Motor neuron (in vitro differentiated cells): ENCODE data around the gene SUSD4. TPM values are rescaled to one million over a fixed set of nuclear protein-coding genes. Genes with fewer than 3 reads are reported as not detected.
A peak's percentile ranks its signal among the peaks of the same experiment; 100 is the strongest.

Experiments used
- ATAC-seq, 8 experiments: fragments of 200-7000 bp; cut with Tn5 transposase; replicated peaks in 6 of 8; 2 replicates each; pipeline ENCODE4 v1.8.0; 2021; ENCODE audit warnings: mild to moderate bottlenecking in 8 of 8, moderate library complexity in 8 of 8
- H3K27ac ChIP-seq, 2 donors: fragments of 250-450 bp; sonication (Bioruptor Pico); 2 replicates each; pipeline ENCODE4 v1.9.0; 2021; ENCODE audit warnings: antibody characterized with exemption in 2 of 2, mild to moderate bottlenecking in 2 of 2, moderate library complexity in 1 of 2
- H3K4me1 ChIP-seq, 2 donors: fragments of 250-450 bp; sonication (Bioruptor Pico); replicated peaks in 1 of 2; 2 replicates each; pipeline ENCODE4 v1.6.1; 2021; ENCODE audit warnings: antibody characterized with exemption in 2 of 2, mild to moderate bottlenecking in 2 of 2, moderate library complexity in 1 of 2
- H3K4me3 ChIP-seq, 5 donors: fragments of 250-450 bp; sonication (Bioruptor Pico); 2 replicates each; pipeline ENCODE4 v1.9.0; 2021; ENCODE audit warnings: antibody characterized with exemption in 5 of 5, mild to moderate bottlenecking in 5 of 5, moderate library complexity in 4 of 5
- WGBS, 10 experiments: fragments of 450-650 bp; shearing (Covaris generic); methylation state at CpG; one replicate each; pipeline ENCODE4 v1.0.0; 2022; 5-methylcytosine and 5-hydroxymethylcytosine counted together
- in situ Hi-C, 9 experiments: fragments of 400-800 bp; cut with MboI; loops; one replicate each; pipeline ENCODE4 v1.15.0; 2021; ENCODE audit warnings: low sequenced_read_pairs in 9 of 9, low pct_unique_long_range_greater_than_20kb in 2 of 9; ENCODE audit not compliant: unreplicated experiment in 9 of 9
- total RNA-seq, 8 experiments: library from RNA; unstranded; fragments of 300-600 nt; gene quantifications; 2 replicates each; pipeline versions ENCODE4 v1.2.3 to v1.2.4, GENCODE V29; 2022

Gene SUSD4
- total RNA-seq, 8 experiments from 2014 or later = 5.4 to 28.7 (median 15.7) TPM

DNA sequence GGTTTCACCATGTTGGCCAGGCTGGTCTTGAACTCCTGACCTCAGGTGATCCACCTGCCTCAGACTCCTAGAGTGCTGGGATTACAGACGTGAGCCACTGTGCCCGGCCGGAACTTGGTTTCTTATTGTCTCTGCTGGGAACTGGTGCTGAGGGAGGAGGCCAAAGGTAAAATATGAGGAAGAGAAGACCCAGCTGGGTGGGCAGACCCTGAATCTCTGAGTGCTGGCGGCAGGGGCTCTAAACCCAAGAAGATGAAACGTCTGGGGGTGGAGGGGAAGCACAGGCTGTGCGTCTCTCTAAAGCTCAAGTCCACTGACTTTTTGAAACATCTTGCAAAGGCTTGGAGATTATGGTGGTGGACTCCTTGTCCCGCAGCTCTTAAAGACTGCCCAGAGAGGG is 138.9 kb downstream of the SUSD4 start:
- ATAC-seq = no peak
- 76 to 100% (median 88%) methylated on average over 1 to 7 of the region's 7 CpGs; no CpG with 5 or more reads in 3 of the 10 experiments for WGBS, 10 experiments
- H3K4me3 ChIP-seq = no peak overlapping the region
- H3K27ac ChIP-seq = no peak overlapping the region
- H3K4me1 ChIP-seq = no peaks in the 10 kb centered on the region
- in situ Hi-C loops = no loop called here

DNA sequence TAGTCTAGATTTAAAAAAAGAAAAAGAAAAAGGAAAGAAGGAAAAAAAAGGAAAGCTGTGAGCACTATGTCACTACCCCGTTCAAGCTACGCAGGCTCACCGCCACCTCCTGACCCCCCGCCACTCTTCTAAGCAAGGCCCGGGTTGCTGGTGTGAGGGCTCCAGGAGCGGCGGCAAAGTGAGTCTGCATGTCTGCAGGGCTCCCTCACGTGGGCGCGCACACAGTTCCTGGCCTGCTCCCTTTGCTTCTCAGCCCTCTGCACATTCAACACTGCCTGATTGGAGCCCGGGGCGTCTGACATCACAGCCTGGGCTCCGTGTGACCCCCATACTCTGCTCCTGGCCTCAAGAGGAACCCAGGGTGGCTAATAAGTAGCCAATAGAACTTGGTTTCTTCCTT is 139.5 kb downstream of the SUSD4 start:
- H3K27ac ChIP-seq = no peak overlapping the region
- ATAC-seq = no peak
- no peaks in the 10 kb centered on the region for H3K4me1 ChIP-seq
- 79 to 100% (median 90%) methylated on average over 1 to 13 of the region's 13 CpGs; no CpG with 5 or more reads in 1 of the 10 experiments for WGBS, 10 experiments
- H3K4me3 ChIP-seq = no peak overlapping the region
- in situ Hi-C loops = no loop called here

DNA sequence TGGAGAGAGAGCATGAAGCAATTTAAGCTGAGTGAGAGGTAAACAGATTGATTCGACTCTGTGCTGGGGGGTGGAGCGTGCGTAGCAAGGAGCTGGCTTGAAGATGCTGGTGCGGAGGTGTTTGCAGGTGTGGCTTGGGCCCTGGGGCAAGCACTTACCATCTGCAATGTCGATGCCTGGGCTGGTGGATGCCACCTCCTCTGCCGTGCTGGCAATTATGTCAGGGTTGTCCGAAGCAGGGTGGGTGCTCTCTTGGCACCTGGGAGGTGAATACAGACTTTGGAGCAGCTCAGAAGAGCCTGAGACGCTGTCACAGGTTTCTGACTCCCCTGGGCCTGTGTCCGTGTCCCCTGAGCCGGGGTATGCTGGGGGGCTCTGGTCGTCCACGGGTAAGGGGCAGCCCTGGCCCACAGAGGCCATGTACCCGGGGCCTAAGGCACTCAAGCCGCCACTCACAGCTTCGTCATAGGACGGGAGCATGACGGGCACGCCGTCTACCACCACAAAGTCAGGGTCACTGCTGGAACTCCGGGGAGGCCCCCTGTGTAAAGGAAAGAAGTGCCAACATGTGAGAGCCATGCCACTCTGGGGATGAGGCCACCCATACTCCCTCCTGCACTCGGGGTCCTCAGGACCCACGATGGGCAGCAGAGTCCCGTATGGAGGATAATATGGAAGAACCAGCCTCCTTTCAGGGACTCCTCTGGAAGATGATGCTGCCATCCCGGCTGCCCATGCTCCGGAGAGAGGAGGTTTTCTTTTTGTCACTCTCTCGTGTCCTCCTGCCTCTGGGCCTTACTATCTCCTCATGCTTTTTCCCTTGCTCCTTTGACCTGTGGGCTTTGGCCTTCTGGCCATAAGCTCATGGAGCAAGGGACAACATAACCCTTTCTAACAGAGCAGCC is 140.6 kb downstream of the SUSD4 start:
- Histone ChIP-seq H3K4me1 (no peaks in the 10 kb centered on the region), H3K4me3 (no peak overlapping the region), H3K27ac (no peak overlapping the region)
- in situ Hi-C loops = no loop called here
- no peak for ATAC-seq
- 40 to 100% (median 85%) methylated on average over 1 to 16 of the region's 26 CpGs; no CpG with 5 or more reads in 3 of the 10 experiments for WGBS, 10 experiments

DNA sequence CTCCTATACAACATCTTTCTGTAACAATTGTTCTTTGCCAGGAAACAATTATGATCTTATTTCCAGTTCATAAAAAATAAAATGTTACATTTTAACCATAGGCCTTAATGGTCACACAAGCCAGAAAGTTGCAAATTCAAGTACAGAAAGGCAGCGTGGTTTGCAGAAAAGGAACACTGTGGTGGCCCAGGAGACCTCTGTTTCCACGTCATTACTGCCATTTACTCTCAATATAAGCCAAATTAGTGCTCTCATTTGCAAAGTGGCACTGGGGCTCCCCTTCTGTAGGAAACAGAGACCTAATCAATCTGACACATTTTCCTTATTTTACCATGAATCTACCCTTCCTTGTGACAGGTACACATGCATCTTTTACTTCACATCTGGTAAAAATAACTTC is 141.6 kb downstream of the SUSD4 start:
- 18 to 100% (median 53%) methylated on average over 1 to 2 of the region's 2 CpGs; no CpG with 5 or more reads in 2 of the 10 experiments for WGBS, 10 experiments
- no peak for ATAC-seq
- H3K27ac ChIP-seq = no peak overlapping the region
- in situ Hi-C loops = no loop called here
- no peak overlapping the region for H3K4me3 ChIP-seq
- H3K4me1 ChIP-seq = no peaks in the 10 kb centered on the region

DNA sequence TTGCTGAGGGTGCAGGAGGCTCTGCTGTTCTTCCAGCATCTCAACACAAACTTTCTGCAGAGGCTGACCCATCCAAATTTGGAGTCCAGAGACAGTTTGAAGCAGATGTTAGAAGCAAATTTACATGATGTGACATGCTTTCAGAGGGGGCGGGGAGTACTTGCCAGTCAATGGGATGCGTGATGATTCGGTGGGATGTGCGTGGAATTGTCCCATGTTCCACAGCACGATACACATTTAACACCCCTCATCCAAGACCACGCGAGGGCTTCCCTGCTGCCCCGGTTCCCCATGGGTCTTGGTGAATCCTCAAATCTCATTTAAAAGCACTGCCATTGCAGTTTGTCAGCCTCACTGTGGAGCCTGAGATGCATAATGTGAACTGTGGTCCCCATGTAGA is 142.3 kb downstream of the SUSD4 start:
- Histone ChIP-seq H3K4me3 (no peak overlapping the region), H3K4me1 (no peaks in the 10 kb centered on the region), H3K27ac (no peak overlapping the region)
- 76 to 96% (median 84%) methylated on average over 2 to 8 of the region's 8 CpGs; no CpG with 5 or more reads in 5 of the 10 experiments for WGBS, 10 experiments
- in situ Hi-C loops = no loop called here
- ATAC-seq = no peak

DNA sequence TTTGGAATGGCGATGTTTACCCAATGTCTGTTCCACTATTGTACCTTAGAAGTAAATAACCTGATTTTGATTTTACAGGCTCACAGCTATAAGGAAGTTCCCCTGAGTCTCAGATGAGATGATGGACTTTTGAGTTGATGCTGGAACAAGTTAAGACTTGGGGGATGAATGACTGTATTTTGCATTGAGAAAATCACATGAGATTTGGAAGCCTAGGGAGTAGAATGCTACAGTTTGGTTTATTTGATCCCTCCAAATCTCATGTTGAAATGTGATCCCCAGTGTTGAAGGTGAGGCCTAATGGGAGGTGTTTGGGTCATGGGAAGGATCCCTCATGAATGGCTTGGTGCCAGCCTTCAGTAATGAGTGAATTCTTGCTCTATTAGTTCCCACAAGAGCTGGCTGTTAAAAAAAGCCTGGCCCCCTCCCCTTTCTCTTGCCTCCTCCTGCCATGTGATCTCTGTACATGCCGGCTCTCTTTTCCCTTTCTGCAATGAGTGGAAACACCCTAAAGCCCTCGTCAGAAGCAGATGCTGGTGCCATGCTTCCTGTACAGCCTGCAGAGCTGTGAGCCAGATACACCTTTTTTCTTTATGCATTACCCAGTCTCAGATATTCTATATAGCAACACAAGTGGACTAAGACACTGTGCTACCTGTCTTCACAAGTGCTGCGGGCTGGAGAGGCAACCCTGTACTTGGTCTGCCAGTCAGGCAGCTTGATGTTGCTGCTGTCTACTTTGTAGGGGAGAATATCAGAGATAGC is 143.9 kb downstream of the SUSD4 start:
- Histone ChIP-seq H3K4me3 (no peak overlapping the region), H3K4me1 (no peaks in the 10 kb centered on the region), H3K27ac (no peak overlapping the region)
- in situ Hi-C loops = no loop called here
- no peak for ATAC-seq
- WGBS, 10 experiments = 6 to 87% (median 60%) methylated on average over 1 to 4 of the region's 4 CpGs; no CpG with 5 or more reads in 1 of the 10 experiments

DNA sequence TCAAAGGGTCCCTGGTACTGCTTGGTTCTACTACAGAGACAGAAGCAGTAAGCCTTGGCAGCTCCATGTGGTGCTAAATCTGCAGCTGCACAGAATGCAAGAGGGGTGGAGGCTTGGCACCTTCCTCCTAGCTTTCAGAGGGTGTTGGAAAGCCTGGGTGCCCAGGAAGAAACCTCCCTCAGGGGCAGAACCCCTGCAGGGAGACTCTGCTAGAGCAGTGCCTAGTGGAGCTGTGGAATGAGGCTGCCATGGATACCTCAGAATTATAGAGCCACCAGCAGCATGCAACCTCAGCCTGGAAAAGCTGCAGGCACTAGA is 144.7 kb downstream of the SUSD4 start:
- in situ Hi-C loops = no loop called here

DNA sequence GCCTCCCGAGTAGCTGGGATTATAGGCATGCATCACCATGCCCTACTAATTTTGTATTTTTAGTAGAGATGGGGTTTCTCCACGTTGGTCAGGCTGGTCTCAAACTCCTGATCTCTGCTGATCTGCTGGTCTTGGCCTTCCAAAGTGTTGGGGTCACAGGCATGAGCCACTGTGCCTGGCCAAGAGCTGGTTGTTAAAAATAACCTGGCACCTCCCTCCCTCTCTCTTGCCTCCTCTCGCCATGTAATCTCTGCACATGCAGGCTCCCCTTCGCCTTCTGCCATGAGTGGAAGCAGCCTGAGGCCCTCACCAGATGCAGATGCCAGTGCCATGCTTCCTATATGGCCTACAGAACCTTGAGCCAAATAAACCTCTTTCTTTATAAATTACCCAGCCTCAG is 146.2 kb downstream of the SUSD4 start:
- in situ Hi-C loops = no loop called here
- WGBS, 10 experiments = 40 to 100% (median 72%) methylated on average over 1 to 3 of the region's 4 CpGs; no CpG with 5 or more reads in 3 of the 10 experiments
- H3K4me1 ChIP-seq = no peaks in the 10 kb centered on the region
- no peak for ATAC-seq
- H3K27ac ChIP-seq = no peak overlapping the region
- no peak overlapping the region for H3K4me3 ChIP-seq

More for the DNA sequence above, 144.7 kb downstream of the SUSD4 start:
- no peak for ATAC-seq
- no peak overlapping the region for H3K4me3 ChIP-seq
- H3K4me1 ChIP-seq = no peaks in the 10 kb centered on the region
- H3K27ac ChIP-seq = no peak overlapping the region

DNA sequence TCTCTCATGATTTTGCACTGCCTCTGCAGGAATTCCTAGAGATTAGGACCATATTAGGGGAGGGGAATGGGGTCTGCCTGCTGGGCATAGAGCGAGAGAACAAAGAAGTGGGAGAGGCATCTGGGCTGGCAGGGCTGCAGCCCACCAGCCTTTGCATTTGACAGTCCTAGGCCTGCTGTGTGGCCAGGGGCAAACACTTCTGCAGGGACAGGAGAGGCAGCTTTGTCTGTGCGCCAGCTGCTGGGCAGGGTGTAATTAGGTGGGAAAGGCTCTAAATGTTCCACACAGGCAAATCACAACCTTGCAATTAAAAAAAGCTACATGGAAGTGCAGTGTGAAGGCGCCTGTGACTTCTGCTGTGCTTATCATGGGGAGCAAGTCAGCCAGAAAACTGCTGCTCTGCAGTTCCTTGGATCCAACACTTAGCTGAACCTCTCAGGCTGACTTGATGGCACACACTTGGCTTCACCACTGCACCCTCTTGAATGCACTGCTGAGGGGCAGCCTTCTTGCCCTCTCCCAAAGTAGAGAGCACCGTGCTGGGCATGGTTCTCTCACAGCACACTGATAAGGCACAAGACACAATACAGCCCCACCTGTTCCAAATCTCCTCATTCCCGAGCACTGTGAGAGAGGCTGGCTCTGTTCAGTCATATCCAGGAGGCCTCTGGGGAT is 147.3 kb downstream of the SUSD4 start:
- no peak for ATAC-seq
- Histone ChIP-seq H3K27ac (no peak overlapping the region), H3K4me3 (no peak overlapping the region), H3K4me1 (no peaks in the 10 kb centered on the region)
- in situ Hi-C loops = no loop called here
- WGBS, 10 experiments = 50 to 100% (median 69%) methylated on average over 1 to 5 of the region's 5 CpGs; no CpG with 5 or more reads in 1 of the 10 experiments

DNA sequence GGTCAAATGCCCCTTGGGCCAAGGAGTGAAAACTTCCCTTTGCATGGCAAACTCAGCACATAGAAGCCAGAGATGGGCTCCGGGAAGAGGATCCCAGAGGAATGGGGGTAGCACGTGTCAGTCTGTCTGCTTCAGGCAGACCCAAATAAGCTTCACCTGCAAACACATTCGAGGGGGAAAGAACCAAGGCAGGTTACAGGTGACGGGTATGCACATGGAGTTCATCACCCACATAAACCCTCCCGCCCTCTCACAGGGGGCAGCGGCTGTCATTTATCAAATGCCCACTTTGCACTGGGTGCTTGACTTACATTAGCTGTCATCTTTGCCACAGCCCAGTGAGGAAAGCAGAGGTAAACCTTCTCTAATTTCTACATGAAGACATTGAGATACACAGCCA is 147.9 kb downstream of the SUSD4 start:
- no peak for ATAC-seq
- in situ Hi-C loops = no loop called here
- H3K4me1 ChIP-seq = no peaks in the 10 kb centered on the region
- H3K4me3 ChIP-seq = no peak overlapping the region
- WGBS, 10 experiments = 39 to 95% (median 83%) methylated on average over 2 to 4 of the region's 6 CpGs; no CpG with 5 or more reads in 5 of the 10 experiments
- no peak overlapping the region for H3K27ac ChIP-seq

DNA sequence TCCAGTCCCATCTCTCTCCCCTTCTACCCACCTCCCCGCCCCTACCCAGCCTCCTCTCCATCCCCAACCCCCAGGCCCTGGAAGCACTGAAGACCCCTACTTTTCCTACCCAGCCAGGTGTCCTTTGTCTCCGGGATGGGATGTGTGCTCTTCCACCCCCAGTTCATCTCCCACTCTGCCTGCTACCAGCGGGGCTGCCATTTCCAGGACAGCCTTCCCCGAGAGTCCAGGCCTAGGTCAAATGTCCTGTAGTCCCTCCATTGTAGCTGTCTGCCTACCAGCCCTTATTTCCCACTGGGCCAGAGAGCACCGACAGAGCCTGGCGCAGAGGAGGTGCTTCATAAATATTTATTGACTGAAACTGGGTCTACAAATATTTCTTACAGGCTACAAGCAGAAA is 148.9 kb downstream of the SUSD4 start:
- in situ Hi-C loops = no loop called here
- Histone ChIP-seq H3K27ac (no peak overlapping the region), H3K4me3 (no peak overlapping the region), H3K4me1 (no peaks in the 10 kb centered on the region)
- 77 to 100% (median 84%) methylated on average over 2 to 4 of the region's 6 CpGs; no CpG with 5 or more reads in 5 of the 10 experiments for WGBS, 10 experiments
- no peak for ATAC-seq

DNA sequence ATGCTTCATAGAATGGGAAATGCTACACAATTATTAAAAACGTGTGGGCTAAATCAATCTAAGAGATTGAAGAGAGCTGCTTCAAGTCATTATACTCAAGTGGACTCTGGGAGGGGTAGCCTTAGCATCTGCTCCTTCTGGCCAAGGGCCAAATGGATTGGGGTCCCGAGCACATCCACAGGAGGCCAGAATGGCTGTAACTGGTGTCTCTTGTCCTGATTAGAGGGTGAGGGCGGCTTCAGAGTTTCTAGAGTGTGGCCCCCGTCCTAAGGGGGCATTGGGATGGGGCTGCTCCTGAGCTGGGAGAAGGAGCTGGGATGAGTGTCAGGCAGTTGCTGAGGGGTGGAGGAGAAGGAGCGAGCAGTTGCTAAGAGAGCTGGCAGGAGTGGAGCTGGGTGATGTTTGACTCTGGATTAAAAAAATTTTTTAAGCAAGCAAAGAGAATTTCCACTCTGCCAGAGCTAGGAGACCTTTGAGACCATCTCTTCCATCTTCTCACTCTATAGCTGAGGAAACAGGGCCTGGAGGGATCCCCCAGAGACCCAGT is 149.6 kb downstream of the SUSD4 start:
- 0 to 100% (median 64%) methylated on average over 1 to 5 of the region's 5 CpGs; no CpG with 5 or more reads in 2 of the 10 experiments for WGBS, 10 experiments
- Histone ChIP-seq H3K4me3 (no peak overlapping the region), H3K27ac (no peak overlapping the region), H3K4me1 (no peaks in the 10 kb centered on the region)
- in situ Hi-C loops = no loop called here
- no peak for ATAC-seq

DNA sequence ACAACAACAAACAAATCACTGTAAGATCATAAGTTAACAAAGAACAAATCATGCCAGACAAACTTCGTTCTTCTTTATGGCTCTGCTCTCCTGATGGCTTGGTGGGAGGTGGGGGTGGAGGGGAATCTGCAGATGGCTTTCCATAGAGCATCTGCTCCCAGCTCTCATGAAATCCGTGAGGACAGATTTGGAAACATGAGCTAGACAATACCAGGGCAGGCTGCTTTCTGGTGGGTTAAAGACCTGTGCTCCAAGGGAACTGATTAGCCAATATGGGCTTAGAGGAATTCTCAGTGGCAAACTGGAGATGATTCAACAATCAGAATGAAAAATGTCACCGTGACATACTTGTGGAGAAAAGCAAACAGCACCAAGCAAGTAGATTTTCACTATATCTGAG is 151.5 kb downstream of the SUSD4 start:
- H3K4me1 ChIP-seq = no peaks in the 10 kb centered on the region
- no peak overlapping the region for H3K4me3 ChIP-seq
- 17 to 93% (median 57%) methylated on average over 2 to 3 of the region's 3 CpGs; no CpG with 5 or more reads in 3 of the 10 experiments for WGBS, 10 experiments
- no peak overlapping the region for H3K27ac ChIP-seq
- ATAC-seq = peak in 1 of 8 experiments; percentile 31
- in situ Hi-C loops = no loop called here
